Amygdala (tissue), 56 donors: ENCODE results near the gene STAT5A.
"Not testable (repeated sequence)": the region's sequence is repeated elsewhere in the genome, so short reads cannot be mapped to it uniquely, and the experiment has no call there.

Experiments used
- DNase-seq, 56 donors: peaks; one replicate each; lab custom pipeline; 2025; lab: John Stamatoyannopoulos, UW

Gene STAT5A

GRCh38 chr17:42283241-42284023 is 4.9 kb upstream of the STAT5A start:
- no peak for DNase-seq

DNA sequence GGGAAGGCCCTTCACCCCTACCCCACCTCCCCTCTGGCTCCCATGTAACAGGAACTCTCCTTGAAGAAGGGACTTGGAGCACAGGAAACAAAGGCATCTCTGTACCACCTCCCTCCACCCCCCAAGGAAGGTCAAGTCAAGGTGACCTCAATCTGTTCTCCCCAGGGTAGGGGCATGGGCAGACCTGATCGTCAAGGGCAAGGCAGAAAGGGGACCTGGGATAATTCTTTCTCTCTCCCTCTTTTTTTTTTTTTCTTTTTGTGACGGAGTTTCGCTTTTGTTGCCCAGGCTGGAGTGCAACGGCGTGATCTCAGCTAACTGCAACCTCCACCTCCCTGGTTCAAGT is 4.3 kb upstream of the STAT5A start:
- DNase-seq: no peak

- no peak for DNase-seq
Observed at GRCh38 chr17:42284566-42284965, 3.7 kb upstream of the STAT5A start.

GRCh38 chr17:42285346-42286050 is 2.8 kb upstream of the STAT5A start:
- no peak for DNase-seq

- DNase-seq: no peak
Observed at GRCh38 chr17:42286411-42287221, 1.7 kb upstream of the STAT5A start.

- DNase-seq: peak in 22 of 56 donors; percentile 9 to 57 (median 38)
Observed at GRCh38 chr17:42287305-42287976, 857 bp upstream of the STAT5A start.

GRCh38 chr17:42288803-42289610 is 709 bp downstream of the STAT5A start:
- DNase-seq: no peak

- DNase-seq: no peak
Observed at GRCh38 chr17:42289611-42290181, 1.4 kb downstream of the STAT5A start.

DNA sequence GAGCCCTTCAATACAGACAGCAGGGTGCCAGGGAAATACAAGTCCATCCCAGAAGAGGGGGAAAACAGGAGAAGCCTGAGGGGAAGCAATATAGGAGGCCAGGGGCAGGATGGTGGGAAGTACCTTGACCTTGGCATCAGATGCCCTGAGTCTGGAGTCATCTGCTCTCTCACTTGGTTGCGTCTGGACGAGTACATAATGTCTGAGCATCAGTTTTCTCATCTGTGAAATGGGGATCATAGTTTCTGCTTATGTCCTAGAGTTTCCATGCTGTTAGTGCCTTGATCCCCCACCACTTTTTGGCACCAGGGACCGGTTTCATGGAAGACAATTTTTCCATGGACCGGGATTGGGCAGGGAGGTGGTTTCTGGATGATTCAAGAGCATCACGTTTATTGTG is 2.3 kb downstream of the STAT5A start:
- DNase-seq: no peak

- no peak for DNase-seq
Observed at GRCh38 chr17:42291129-42291528, 2.8 kb downstream of the STAT5A start.

DNA sequence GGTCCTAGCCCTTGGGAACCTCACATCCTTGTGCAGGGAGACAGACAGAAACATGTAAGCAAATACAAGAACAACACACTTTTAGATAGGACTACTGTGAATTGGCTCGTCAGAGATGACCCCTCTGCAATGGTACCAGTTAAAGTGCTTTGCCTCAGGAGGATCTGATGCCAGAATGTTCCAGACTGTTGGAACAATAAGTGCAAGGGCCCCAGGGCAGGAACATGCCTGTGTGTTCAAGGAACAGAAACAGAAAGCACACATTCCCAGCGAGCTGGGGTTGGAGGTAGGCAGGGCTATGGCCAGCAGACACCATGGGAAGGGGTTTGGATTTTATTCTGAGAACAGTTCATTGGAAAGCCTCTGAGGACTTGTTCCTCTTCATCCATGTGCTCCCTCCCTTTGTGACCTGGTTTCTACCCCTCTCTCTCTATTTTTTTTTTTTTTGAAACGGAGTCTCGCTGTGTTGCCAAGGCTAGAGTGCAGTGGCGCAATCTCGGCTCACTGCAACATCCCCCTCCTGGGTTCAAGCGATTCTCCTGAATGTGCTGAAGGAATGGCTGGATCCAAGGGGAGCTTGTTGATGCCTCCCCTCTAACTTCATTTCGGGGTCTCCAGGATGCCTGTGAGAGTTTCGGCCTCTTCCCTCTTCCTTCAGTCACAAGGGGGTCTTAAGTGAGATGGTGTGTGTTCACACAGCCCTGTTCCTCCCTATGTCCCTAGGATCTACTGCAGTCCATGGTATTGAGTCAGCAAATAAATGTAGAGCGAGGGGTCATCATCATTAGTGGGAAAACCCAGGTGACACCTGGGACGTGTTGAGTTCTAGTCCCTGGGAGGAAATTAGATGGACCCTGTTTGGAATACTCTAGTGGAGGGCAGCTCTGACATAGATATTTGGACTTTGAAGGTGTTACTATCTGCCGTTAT is 6.4 kb downstream of the STAT5A start:
- DNase-seq: no peak

DNA sequence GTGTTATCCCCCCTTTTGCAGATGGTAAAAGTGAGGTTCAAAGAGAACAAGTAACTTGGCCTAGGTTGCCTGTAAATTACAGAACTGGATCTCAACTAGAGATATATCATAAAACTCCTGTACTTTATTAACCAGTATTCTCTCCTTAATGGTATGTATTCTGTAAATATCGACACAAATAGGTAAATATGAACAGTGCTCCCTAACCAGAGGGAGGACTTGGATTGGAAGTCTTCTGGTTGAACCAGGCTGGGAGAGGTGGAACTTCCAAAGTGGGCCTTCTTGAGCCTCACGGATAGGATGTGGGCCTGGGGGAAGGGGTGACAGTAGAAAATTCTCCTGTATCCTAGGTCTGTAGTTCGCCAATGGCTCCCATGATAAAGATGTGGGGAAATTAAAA is 7.7 kb downstream of the STAT5A start:
- DNase-seq: no peak

DNA sequence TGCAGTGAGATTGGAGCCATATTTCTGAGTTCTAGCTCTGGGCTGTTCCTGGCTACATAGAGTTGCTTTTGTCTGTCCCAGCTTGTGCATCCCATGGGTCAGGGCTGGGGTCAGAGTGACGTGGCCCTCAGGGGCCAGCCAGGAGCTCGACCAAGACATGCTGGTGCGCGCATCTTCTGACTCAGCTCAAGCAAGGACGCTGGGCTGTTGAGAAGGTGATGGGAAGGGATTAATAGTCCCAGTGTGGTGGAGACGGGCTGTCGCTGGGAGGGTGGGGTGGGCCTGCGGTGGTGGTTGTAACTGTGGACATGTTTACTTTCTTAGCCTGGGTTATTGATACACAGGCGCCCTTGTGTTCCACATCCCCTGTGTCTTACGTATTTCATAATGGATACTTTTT is 9.5 kb downstream of the STAT5A start:
- not testable (repeated sequence) for DNase-seq

DNA sequence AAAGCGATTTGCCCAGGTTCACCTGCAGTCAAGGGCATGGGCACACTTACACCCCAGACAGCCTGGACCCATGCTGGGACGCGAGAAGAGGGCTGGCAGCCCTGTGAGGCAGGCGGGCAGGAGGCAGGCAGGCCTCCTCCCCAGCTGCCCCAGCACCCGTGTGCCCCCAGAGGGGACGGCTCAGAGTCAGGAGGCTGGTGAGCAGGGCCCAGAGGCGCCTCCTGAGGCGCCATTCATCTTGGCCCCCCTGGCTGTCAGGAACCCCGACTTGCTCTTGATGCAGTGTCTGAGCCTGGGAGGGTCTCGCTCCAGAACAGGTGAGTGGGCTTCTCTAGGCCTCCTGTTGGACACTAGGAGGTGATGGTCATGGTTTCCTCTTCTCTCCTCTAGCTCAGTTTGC is 11.1 kb downstream of the STAT5A start:
- DNase-seq: not testable (repeated sequence)

GRCh38 chr17:42299913-42300312 is 11.6 kb downstream of the STAT5A start:
- DNase-seq: not testable (repeated sequence)

- DNase-seq: no peak
Observed at GRCh38 chr17:42301022-42301421, 12.7 kb downstream of the STAT5A start.

GRCh38 chr17:42303694-42304093 is 15.4 kb downstream of the STAT5A start:
- no peak for DNase-seq
